ENCODE measurements around the gene EFCAB10. TPM values are rescaled to one million over a fixed set of nuclear protein-coding genes. Genes with fewer than 3 reads are reported as not detected.

EFCAB10 gene
- total RNA-seq, 1 experiment from 2014 or later: 0.18 TPM

DNA sequence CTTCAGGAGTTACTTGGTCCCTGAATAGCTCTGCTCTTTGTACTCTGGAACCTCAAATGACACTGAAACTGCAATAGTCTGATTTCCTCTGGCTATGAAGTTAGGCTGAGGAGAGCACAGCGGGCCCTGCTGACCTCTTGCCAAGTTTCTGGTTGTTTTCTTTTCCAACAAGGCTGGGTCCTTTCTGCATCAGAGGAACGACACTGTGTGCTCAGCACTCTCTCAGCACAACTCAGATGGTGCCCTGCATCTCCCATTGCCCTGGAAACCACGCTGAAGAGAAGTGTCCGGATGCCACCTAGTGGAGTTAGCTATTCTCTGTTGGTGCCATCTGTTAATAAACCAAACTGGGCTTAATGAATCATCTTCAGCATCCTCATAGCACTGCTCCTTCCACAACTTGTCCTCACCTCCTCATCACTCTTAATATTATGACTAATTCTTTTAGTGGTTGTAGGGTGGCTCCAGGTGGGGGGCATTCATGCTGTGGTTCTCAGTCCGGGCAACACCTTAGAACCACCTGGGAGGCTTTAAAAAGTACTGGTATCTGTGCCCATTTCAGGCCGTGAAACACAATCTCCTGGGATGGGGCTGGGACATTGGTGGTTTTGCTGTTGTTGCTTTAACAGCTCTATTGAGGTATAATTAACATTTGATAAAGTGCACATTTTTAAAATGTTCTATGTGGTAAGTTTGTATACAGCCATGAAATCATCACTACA lies 8.2 kb upstream of the EFCAB10 start:
- Histone ChIP-seq H3K4me3 (ENCODE audit: low read length) (no peak overlapping the region), H3K9me2 (replicated peaks; ENCODE audit: low read length) (no peaks in the 10 kb centered on the region), H2AFZ (ENCODE audit: low read length) (no peak overlapping the region), H3K27me3 (ENCODE audit: low read length) (no peaks in the 10 kb centered on the region), H3K4me1 (ENCODE audit: insufficient read depth, low read length) (no peaks in the 10 kb centered on the region), H3K4me2 (ENCODE audit: low read length) (no peak overlapping the region), H3K9me3 (ENCODE audit: low read length) (no peaks in the 10 kb centered on the region), H3F3A (ENCODE audit: low read length, unreplicated experiment) (no peaks in the 10 kb centered on the region), H3K9ac (ENCODE audit: low read length) (no peak overlapping the region), H3K27ac (ENCODE audit: low read length) (no peak overlapping the region), H3K36me3 (ENCODE audit: low read depth, low read length) (no peaks in the 10 kb centered on the region), H3K79me2 (ENCODE audit: low read length) (no peaks in the 10 kb centered on the region), H4K20me1 (ENCODE audit: low read length) (no peaks in the 10 kb centered on the region)
- DNase-seq: peak; percentile 92
- ChIA-PET POLR2A (ENCODE audit: unreplicated experiment) (interaction anchor here (0.6 kb wide), 1 partner anchor 461 kb away, joined by 3 read pairs; no protein-coding TSS in a partner anchor), CTCF (interaction anchor here (0.5 to 1.3 kb wide), 8 partner anchors 9 to 769 kb away, joined by 3 to 14 read pairs (median 3); no protein-coding TSS in a partner anchor)
- peak; percentile 99 for ATAC-seq
- intact Hi-C loops (cut with micrococcal nuclease): loop anchor here (1.0 to 10.0 kb wide), 5 partner anchors 57 to 587 kb away; partner anchors contain the start of gene RINT1
- TF ChIP-seq EZH2phosphoT487 (IDR thresholded peaks at IDR 0.05; ENCODE audit: borderline replicate concordance, low read length) (no peak), EZH2 (IDR thresholded peaks at IDR 0.05; ENCODE audit: low read length, unreplicated experiment) (no peak)
- TF ChIP-seq, protein P1, sequence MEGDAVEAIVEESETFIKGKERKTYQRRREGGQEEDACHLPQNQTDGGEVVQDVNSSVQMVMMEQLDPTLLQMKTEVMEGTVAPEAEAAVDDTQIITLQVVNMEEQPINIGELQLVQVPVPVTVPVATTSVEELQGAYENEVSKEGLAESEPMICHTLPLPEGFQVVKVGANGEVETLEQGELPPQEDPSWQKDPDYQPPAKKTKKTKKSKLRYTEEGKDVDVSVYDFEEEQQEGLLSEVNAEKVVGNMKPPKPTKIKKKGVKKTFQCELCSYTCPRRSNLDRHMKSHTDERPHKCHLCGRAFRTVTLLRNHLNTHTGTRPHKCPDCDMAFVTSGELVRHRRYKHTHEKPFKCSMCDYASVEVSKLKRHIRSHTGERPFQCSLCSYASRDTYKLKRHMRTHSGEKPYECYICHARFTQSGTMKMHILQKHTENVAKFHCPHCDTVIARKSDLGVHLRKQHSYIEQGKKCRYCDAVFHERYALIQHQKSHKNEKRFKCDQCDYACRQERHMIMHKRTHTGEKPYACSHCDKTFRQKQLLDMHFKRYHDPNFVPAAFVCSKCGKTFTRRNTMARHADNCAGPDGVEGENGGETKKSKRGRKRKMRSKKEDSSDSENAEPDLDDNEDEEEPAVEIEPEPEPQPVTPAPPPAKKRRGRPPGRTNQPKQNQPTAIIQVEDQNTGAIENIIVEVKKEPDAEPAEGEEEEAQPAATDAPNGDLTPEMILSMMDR (conservative IDR thresholded peaks at IDR 0.05; ENCODE audit: low read depth, low read length): peak; percentile 95
- BruUV-seq (replicated peaks): no TSS peak

- H4K20me1 ChIP-seq (ENCODE audit: low read length): no peaks in the 10 kb centered on the region
- ChIA-PET POLR2A (ENCODE audit: unreplicated experiment) (no interaction called here), CTCF (no interaction called here)
- no peaks in the 10 kb centered on the region for H3K9me3 ChIP-seq (ENCODE audit: low read length)
- no peak overlapping the region for H3K27ac ChIP-seq (ENCODE audit: low read length)
- intact Hi-C loops (cut with micrococcal nuclease): loop anchor here (2.0 to 10.0 kb wide), 3 partner anchors 55 to 589 kb away; partner anchors contain the start of gene RINT1
- no TSS peak for BruUV-seq (replicated peaks)
- no peaks in the 10 kb centered on the region for H3K4me1 ChIP-seq (ENCODE audit: insufficient read depth, low read length)
- H3K4me2 ChIP-seq (ENCODE audit: low read length): no peak overlapping the region
- no peaks in the 10 kb centered on the region for H3K27me3 ChIP-seq (ENCODE audit: low read length)
- H3K4me3 ChIP-seq (ENCODE audit: low read length): no peak overlapping the region
- H3K9me2 ChIP-seq (replicated peaks; ENCODE audit: low read length): no peaks in the 10 kb centered on the region
- no peak for TF ChIP-seq EZH2 (IDR thresholded peaks at IDR 0.05; ENCODE audit: low read length, unreplicated experiment)
- TF ChIP-seq, protein P1 (conservative IDR thresholded peaks at IDR 0.05; ENCODE audit: low read depth, low read length): no peak
- TF ChIP-seq EZH2phosphoT487 (IDR thresholded peaks at IDR 0.05; ENCODE audit: borderline replicate concordance, low read length): no peak
- no peak overlapping the region for H3K9ac ChIP-seq (ENCODE audit: low read length)
- no peaks in the 10 kb centered on the region for H3F3A ChIP-seq (ENCODE audit: low read length, unreplicated experiment)
- H3K79me2 ChIP-seq (ENCODE audit: low read length): no peaks in the 10 kb centered on the region
- no peaks in the 10 kb centered on the region for H3K36me3 ChIP-seq (ENCODE audit: low read depth, low read length)
- H2AFZ ChIP-seq (ENCODE audit: low read length): no peak overlapping the region
- ATAC-seq (no peak), DNase-seq (no peak)
These were observed 6.8 kb upstream of the EFCAB10 start for GRCh38 chr7:105587909-105588635.

Data from PC-3 (cell line).